Activated T-cell treated with anti-CD3 and anti-CD28 coated beads, Interleukin-2, amount 50 U/mL, for 4 hours (primary cell): ENCODE data around the gene COL6A2. TPM values are rescaled to one million over a fixed set of nuclear protein-coding genes. Genes with fewer than 3 reads are reported as not detected.
"Not testable (repeated sequence)": the region's sequence is repeated elsewhere in the genome, so short reads cannot be mapped to it uniquely, and the experiment has no call there.

Experiments used
- ATAC-seq, 2 donors: fragments of 200-7000 bp; cut with Tn5 transposase; one replicate each; pipeline ENCODE4 v1.10.0; 2021
- DNase-seq: peaks from one replicate; pipeline ENCODE4 v3.0.0-alpha.2; 2020
- H3K27me3 Mint-ChIP-seq: one replicate; pipeline ENCODE4 v1.8.0; 2021; ENCODE audit warnings: low read depth, mixed read lengths
- H3K36me3 Mint-ChIP-seq: one replicate; pipeline ENCODE4 v1.8.0; 2022; ENCODE audit warnings: mixed read lengths; ENCODE audit not compliant: insufficient read depth
- H3K4me1 Mint-ChIP-seq: one replicate; pipeline ENCODE4 v1.8.0; 2021; ENCODE audit warnings: low read depth, mixed read lengths
- H3K4me3 Mint-ChIP-seq: one replicate; pipeline ENCODE4 v1.8.0; 2021; ENCODE audit warnings: mild to moderate bottlenecking, moderate library complexity, mixed read lengths
- H3K9me3 Mint-ChIP-seq: one replicate; pipeline ENCODE4 v1.8.0; 2021; ENCODE audit warnings: mixed read lengths
- total RNA-seq, 3 donors: library from RNA; stranded (reverse); gene quantifications; one replicate each; pipeline ENCODE4 v1.2.1, GENCODE V29; 2021

The COL6A2 gene
- total RNA-seq, 3 donors from 2014 or later: 4.8 to 7.7 (median 5.7) TPM

DNA sequence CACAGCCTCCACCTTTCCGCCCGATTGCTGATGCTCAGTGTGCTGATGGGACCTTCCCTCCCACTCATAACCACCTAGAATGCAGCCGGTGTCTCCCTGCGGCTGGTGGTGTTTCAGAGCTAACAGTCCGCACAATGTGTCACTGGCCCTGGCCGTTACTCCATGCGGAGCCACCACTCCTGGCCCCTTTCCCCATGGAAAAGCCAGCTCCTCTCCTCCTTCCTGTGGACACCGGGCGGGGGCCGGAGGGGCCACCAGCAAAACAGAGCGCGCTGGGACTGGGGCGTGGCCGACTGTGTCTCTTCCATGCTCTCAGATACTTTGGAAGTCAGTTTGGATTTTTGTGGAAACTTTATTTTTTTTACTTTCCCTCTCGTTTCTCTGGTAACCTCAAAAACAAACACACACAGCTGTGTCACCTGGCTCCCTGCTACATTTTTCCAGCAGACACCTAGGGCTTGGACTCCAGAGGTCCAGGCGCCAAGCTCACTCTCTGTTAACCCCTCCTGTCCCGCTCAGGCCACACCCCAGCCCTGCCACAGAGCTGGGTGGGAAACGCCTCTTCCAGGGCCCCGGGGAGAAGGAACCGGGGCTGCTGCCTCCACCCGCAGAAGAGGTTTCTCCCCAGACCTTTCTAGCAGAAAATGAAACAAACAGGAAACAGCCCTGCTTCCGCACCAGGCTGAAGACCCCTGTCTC lies 32.5 kb upstream of the COL6A2 start:
- peak; percentile 21 to 42 for ATAC-seq
- Mint-ChIP-seq H3K4me1 (peaks cover 11% of the 10 kb centered on the region), H3K9me3 (peaks cover 3% of the 10 kb centered on the region), H3K4me3 (no peak overlapping the region), H3K27me3 (peaks cover 48% of the 10 kb centered on the region), H3K36me3 (no peaks in the 10 kb centered on the region)
- DNase-seq: peak; percentile 3

DNA sequence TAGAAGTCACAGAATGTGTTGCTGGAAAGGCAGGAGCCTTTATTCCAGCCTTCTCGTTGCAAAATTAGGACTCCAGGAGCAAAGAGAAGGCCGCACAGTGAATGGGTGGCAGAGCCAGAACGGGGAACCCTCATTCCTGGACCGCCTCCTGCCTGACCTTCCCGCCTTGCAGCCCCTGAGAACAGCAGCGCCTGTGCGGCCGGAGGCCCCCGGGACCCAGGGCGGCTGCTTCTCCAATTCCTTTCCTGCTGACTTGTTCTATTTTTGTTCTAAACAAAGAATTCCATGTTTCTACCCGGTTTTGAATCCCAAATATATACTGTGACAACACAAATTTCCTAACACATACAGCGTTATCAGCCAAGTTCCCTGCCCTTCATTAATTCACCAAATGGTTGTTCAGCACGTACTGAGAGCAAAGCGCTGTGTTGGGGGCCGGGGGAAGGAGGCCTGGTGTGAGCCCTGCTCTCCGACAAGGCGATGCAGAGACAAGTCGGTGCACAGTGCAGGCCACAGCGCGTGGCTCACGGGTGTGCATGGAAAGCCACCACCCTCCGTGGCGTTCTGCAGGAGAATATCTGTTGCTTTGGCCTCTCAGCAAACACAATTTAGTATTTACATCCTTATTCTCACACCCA lies 31.9 kb upstream of the COL6A2 start:
- no peak for ATAC-seq
- peaks cover 43% of the 10 kb centered on the region for H3K27me3 Mint-ChIP-seq
- peaks cover 6% of the 10 kb centered on the region for H3K4me1 Mint-ChIP-seq
- no peak overlapping the region for H3K4me3 Mint-ChIP-seq
- DNase-seq: no peak
- peaks cover 3% of the 10 kb centered on the region for H3K9me3 Mint-ChIP-seq
- no peaks in the 10 kb centered on the region for H3K36me3 Mint-ChIP-seq

DNA sequence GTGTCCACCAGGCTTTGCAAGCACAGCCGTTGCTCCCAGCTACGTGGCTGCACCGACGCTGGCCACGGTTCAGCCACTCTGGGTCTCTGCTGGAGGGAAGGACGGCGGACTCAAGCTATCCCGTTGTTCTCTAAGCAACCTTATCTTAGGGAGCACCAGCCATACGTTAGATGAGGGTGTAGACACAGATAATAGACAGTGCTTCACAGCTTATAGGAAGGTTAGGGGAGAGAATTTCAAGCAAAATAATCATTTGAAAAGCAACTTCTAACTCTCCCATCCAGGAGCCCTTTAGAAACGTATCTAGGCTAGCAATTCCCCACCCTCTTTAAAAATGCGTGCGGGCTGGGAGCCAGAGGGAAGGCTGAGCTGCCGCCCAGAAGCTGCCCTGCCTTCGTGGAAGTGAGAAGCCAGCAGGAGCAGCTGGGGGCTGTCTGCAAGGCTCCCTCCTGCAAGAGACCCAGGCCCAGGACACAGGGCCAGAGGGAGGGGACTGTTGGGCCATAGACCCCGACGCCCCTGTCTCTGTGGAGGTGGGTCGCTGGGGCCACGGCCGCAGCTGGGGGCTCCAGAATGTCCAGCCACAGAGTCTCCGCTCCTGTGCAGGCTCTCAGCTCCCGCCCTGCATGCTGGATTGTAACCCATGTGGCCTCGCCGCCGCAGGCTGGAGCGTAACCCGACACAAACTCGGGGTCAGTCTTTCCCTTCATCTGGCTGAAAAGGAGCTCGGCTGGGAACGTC lies 31.2 kb upstream of the COL6A2 start:
- H3K4me1 Mint-ChIP-seq: peaks cover 6% of the 10 kb centered on the region
- H3K4me3 Mint-ChIP-seq: no peak overlapping the region
- no peaks in the 10 kb centered on the region for H3K36me3 Mint-ChIP-seq
- peaks cover 37% of the 10 kb centered on the region for H3K27me3 Mint-ChIP-seq
- DNase-seq (peak; percentile 1), ATAC-seq (no peak)
- H3K9me3 Mint-ChIP-seq: peaks cover 3% of the 10 kb centered on the region

DNA sequence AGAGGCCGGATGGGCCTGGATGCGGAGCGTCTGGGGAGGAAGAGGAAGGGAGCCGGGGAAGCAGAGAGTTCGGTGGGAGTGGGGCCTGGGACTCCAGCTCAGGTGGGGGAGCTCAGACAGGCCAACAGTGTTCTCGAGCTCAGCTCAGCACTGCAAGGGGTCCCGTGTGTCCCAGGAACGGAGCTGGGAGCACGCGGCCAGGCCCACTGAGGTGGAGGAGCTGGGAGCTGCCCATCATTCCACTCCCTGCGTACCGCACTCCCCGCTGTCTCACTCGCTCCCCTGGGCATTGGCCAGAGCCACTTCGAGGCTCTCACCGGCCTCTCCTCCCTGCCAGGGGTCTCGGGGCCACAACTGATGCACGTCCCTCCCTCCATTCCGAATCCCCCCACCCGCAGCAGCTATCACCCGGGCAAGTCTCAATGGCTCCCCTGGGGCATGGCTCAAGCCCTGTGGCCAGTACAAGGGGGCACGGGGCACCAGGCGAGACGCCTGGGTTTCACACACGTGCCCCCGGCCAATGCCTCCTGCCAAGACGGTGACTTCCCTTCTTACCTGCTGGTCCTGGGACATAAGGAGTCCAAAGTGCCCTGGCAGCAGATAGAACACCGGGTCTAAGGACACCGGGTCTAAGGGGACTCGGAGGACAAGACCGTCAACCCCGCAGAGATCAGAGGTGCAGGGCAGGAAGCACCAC lies 30.3 kb upstream of the COL6A2 start:
- no peak for ATAC-seq
- DNase-seq: peak; percentile 2
- no peak overlapping the region for H3K4me3 Mint-ChIP-seq
- H3K4me1 Mint-ChIP-seq: peaks cover 6% of the 10 kb centered on the region
- H3K9me3 Mint-ChIP-seq: peaks cover under 1% of the 10 kb centered on the region
- H3K36me3 Mint-ChIP-seq: no peaks in the 10 kb centered on the region
- peaks cover 29% of the 10 kb centered on the region for H3K27me3 Mint-ChIP-seq

DNA sequence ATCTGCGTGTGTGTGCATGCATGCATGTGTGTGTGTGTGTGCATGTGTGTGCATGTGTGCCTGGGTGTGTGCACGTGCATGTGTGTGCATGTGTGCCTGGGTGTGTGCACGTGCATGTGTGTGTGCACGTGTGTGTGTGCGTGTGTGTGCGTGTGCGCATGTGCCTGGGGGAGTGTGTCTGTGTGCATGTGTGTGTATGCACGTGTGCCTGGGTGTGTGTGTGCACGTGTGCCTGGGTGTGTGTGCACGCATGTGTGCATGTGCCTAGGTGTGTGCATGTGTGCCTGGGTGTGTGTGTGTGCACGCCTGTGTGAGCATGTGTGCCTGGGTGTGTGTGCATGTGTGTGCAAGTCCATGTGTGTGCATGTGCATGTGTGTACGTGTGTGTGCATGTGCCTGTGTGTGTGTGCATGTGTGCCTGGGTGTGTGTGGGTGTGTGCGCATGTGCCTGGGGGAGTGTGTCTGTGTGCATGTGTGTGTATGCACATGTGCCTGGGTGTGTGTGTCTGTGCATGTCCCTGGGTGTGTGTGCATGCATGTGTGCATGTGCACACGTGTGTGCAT lies 29.3 kb upstream of the COL6A2 start:
- Mint-ChIP-seq H3K9me3 (no peaks in the 10 kb centered on the region), H3K4me1 (peaks cover 6% of the 10 kb centered on the region)

DNA sequence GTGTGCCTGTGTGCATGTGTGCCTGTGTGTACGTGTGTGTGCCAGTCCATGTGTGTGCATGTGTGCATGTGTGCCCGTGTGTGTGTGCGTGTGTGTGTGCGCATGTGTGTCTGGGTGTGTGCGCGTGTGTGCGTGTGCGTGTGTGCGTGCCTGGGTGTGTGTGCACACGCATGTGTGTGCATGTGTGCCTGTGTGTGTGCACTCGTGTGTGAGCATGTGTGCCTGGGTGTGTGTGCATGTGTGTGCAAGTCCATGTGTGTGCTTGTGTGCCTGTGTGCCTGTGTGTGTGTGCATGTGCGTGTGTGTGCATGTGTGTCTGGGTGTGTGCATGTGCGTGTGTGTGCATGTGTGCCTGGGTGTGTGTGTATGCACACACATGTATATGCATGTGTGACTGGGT lies 28.7 kb upstream of the COL6A2 start:
- no peaks in the 10 kb centered on the region for H3K36me3 Mint-ChIP-seq
- ATAC-seq (no peak), DNase-seq (no peak)
- H3K4me1 Mint-ChIP-seq: peaks cover 6% of the 10 kb centered on the region
- no peaks in the 10 kb centered on the region for H3K9me3 Mint-ChIP-seq
- no peak overlapping the region for H3K4me3 Mint-ChIP-seq
- H3K27me3 Mint-ChIP-seq: peaks cover 22% of the 10 kb centered on the region

More for the DNA sequence above, 29.3 kb upstream of the COL6A2 start:
- no peaks in the 10 kb centered on the region for H3K36me3 Mint-ChIP-seq
- H3K4me3 Mint-ChIP-seq: no peak overlapping the region
- peaks cover 24% of the 10 kb centered on the region for H3K27me3 Mint-ChIP-seq
- DNase-seq (no peak), ATAC-seq (no peak)

DNA sequence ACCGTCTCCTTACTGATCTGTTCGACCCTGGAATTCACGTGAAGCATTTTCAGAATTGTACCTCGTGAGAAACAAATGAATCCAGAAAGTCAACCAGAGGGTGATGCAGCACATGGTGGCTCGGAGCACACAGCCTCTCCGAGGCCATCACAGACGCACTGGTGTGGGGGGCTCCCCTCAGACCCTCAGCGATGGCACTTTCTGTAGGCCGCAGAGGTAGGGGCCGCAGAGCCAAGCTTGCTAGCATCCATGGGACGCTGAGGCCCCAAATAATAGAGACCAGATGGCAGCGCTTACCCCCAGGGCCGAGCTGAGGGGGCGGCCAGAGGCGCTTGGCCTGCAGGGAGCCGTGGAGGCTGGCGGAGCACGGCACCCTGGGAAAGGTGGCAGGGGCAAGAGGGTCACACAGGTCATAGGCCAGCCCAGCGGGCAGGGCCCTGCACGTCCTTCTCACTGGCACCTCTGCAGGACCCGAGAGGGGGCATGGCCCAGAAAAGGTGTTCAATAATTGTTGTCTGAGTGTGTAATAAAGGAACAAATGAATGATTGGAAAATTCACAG lies 28.1 kb upstream of the COL6A2 start:
- Mint-ChIP-seq H3K36me3 (no peaks in the 10 kb centered on the region), H3K9me3 (no peaks in the 10 kb centered on the region), H3K4me1 (peaks cover 6% of the 10 kb centered on the region), H3K4me3 (no peak overlapping the region), H3K27me3 (peaks cover 18% of the 10 kb centered on the region)
- DNase-seq: peak; percentile 2
- no peak for ATAC-seq

DNA sequence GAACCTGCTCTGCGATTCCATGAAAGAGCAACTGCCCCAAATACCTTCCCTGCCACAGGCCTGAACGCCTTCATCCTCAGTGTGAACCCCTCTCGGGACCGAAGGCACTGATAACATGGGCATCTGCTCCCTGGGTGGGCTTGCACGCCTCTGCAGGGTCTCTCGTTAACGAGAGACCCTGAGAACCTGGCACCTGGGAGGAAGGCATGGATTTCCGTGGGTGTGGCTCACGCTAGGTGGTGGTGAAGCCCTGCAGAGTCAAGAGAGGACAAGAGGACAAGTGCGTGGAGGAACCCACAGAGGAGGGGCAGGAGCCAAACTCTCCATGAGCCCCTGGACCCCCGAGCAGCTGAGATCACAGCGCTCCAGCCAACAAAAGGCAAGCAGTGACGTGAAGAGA lies 26.8 kb upstream of the COL6A2 start:
- no peak for ATAC-seq
- Mint-ChIP-seq H3K9me3 (no peaks in the 10 kb centered on the region), H3K36me3 (no peaks in the 10 kb centered on the region), H3K4me1 (peaks cover 1% of the 10 kb centered on the region), H3K4me3 (no peak overlapping the region), H3K27me3 (peaks cover 7% of the 10 kb centered on the region)
- no peak for DNase-seq

DNA sequence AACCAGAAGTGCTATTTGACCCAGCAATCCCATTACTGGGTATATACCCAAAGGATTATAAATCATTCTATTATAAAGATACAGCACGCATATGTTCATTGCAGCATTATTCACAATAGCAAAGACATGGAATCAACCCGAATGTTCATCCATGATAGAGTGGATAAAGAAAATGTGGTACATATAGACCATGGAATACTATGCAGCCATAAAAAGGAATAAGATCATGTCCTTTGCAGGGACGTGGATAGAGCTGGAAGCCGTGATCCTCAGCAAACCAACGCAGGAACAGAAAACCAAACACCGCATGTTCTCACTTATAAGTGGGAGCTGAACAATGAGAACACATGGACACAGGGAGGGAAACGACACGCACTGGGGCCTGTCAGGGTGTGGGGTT lies 21.2 kb upstream of the COL6A2 start:
- peaks cover 10% of the 10 kb centered on the region for H3K27me3 Mint-ChIP-seq
- not testable (repeated sequence) for H3K9me3 Mint-ChIP-seq, DNase-seq, H3K4me3 Mint-ChIP-seq, ATAC-seq, H3K4me1 Mint-ChIP-seq, H3K36me3 Mint-ChIP-seq

DNA sequence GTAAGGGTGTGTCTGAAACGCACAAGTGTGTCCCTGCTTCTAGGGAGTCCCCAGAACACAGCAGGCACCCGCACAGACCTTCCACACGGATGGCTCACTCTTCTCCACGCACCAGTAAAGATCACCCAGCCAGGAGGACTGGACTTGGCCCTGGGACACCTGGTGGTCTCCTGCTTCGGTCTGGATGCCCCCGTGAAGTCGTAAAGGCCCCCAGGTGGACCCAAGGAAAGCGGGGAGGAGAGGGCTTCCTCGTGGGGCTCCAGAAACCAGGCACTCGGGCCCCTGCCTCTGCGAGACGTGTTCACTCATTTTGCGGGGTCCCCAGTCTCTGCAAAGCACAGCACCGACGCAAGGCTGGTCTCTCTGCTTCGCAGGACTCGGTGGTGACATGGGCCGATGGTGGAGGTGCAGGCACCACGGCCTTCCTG lies 20.2 kb upstream of the COL6A2 start:
- no peak for DNase-seq
- no peak for ATAC-seq
- no peaks in the 10 kb centered on the region for H3K36me3 Mint-ChIP-seq
- H3K27me3 Mint-ChIP-seq: peaks cover 14% of the 10 kb centered on the region
- H3K9me3 Mint-ChIP-seq: no peaks in the 10 kb centered on the region
- H3K4me1 Mint-ChIP-seq: no peaks in the 10 kb centered on the region
- no peak overlapping the region for H3K4me3 Mint-ChIP-seq

DNA sequence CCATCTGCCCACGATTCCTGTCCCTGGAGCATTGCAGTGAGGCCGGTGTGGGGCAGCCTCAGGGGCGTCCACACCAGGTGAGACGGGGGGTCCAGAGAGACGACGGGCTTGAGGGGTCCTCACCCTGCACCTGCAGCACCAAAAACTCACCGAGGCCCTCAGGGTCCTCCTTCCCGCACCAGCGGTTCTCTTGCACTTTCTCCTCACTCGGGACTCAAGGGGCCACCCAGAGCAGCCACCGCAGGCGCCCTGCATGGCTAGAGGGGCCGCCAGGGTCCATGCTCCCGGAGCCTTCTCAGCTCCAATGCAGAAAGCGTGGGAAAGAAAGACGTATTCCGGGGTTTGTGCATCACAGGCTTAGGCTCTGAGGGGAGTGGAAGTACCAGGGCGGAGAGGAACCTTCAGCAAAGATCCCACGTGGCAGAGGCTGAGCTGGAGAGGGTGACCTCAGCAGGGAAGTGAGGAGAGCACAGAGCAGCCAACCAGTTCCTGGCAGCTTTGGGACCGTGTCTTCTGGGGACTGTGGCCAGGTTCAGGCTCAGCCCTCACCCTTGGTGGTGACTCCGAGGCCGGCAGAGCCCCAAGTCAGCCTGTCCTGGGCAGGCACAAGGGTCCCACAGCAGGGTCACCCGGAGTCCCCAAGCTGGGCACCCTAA lies 19.5 kb upstream of the COL6A2 start:
- Mint-ChIP-seq H3K4me1 (no peaks in the 10 kb centered on the region), H3K27me3 (peaks cover 15% of the 10 kb centered on the region), H3K4me3 (no peak overlapping the region), H3K36me3 (no peaks in the 10 kb centered on the region), H3K9me3 (no peaks in the 10 kb centered on the region)
- ATAC-seq (no peak), DNase-seq (no peak)

DNA sequence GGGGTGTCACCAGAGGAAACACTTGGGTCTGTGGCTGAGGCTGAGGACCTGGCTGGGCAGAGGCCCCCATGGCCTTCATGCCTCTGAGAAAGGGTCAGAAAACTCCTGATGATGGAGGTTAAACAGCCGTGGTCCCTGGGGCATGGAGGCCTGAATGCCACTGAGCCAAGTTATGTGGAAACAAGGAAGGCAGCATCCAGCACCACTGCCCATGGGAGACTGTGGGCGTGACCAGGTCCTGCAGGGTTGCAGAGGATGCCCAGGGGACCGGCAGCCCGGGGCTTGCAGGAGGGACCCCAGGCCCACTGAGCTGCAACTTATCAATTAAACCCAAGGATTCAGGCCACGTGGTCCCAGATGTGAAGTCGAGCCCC lies 18.9 kb upstream of the COL6A2 start:
- Mint-ChIP-seq H3K9me3 (no peaks in the 10 kb centered on the region), H3K4me3 (no peak overlapping the region), H3K27me3 (peaks cover 15% of the 10 kb centered on the region), H3K4me1 (no peaks in the 10 kb centered on the region), H3K36me3 (no peaks in the 10 kb centered on the region)
- DNase-seq: no peak
- ATAC-seq: no peak

DNA sequence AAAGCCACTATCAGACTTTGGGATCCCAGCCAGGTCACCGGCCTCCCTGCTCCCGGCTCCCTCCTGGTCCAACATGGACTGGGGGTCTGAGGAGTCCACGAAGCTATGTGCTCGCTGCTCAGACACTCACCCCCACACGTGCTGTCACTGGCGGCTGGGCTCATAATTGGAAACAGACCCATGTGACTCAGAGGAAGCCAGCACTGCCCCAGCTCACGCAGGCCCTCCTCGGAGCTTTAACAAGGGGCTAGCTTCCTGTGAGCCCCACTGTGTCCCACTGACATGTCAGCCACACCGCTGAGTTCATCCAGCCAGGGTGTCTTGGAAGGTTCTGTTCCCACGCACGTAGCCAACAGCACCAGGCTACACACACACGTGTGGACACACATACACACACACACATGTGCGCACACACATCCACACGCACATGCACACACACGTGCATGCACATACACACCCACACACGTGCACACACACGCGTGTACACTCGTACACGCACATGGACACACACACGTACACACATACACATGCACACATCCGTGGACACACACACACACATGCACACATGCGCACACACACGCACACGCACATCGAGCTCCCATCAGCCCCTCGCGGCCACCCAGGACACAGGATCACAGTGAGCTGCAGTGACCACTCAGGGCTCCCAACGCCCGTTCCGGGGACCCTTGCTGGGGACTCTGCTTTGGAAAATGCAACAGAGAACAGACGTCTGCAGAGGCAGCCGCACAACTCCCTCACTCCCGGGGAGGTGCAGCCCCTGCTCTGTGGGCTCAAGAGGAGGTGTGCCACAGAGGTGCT lies 18.4 kb upstream of the COL6A2 start:
- H3K27me3 Mint-ChIP-seq: peaks cover 15% of the 10 kb centered on the region
- H3K9me3 Mint-ChIP-seq: no peaks in the 10 kb centered on the region
- no peak for ATAC-seq
- no peaks in the 10 kb centered on the region for H3K4me1 Mint-ChIP-seq
- DNase-seq: no peak
- no peak overlapping the region for H3K4me3 Mint-ChIP-seq
- no peaks in the 10 kb centered on the region for H3K36me3 Mint-ChIP-seq
